ENCODE measurements around the gene ARHGAP40.

DNA sequence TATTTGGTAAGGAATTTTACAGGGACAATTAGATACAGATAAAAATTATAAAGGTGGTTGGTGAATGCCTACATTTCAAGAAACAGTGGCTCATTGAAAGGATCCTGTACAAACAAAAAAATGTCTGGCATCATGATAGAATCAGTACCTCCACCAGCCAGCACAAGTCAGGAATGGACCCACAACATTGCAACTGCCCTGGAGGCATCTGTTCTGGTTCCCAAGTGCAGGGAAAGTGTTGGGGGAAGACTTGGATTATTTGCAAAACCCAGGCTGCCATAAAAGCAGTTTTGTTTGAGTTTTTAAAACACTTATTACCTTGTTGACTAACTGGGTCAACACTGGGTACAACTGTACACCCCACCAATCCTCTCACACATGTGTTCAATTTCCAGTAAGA is 24.3 kb downstream of the ARHGAP40 start:
- TF ChIP-seq, protein P1, sequence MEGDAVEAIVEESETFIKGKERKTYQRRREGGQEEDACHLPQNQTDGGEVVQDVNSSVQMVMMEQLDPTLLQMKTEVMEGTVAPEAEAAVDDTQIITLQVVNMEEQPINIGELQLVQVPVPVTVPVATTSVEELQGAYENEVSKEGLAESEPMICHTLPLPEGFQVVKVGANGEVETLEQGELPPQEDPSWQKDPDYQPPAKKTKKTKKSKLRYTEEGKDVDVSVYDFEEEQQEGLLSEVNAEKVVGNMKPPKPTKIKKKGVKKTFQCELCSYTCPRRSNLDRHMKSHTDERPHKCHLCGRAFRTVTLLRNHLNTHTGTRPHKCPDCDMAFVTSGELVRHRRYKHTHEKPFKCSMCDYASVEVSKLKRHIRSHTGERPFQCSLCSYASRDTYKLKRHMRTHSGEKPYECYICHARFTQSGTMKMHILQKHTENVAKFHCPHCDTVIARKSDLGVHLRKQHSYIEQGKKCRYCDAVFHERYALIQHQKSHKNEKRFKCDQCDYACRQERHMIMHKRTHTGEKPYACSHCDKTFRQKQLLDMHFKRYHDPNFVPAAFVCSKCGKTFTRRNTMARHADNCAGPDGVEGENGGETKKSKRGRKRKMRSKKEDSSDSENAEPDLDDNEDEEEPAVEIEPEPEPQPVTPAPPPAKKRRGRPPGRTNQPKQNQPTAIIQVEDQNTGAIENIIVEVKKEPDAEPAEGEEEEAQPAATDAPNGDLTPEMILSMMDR (IDR thresholded peaks at IDR 0.05; ENCODE audit: low read depth, low read length): no peak
- no peak for TF ChIP-seq MYC (IDR thresholded peaks at IDR 0.05; ENCODE audit: low read depth, low read length)

All from NB4 (cell line).